OCI-LY7 (cell line): ENCODE results near the gene CAPRIN2.

ENCODE experiments used
- CTCF ChIP-seq: fragments of 200-600 bp; sonication (generic); conservative IDR thresholded peaks from 2 replicates; pipeline ENCODE4 v1.5.1; 2014; ENCODE audit warnings: mild to moderate bottlenecking, antibody characterized with exemption, low read length, moderate library complexity, mixed read lengths
- EZH2phosphoT487 ChIP-seq: fragments of 200-600 bp; sonication (generic); IDR thresholded peaks from 2 replicates; pipeline ENCODE4 v1.6.1; 2018; ENCODE audit warnings: low read depth, borderline replicate concordance, mild to moderate bottlenecking, mixed run types, antibody characterized with exemption, low read length, moderate library complexity, mixed read lengths

GRCh38 chr12:30794020-30794419 lies 39.3 kb upstream of the CAPRIN2 start:
- TF ChIP-seq CTCF (no peak), EZH2phosphoT487 (no peak)
